ENCODE measurements around the gene OLFM2.
"Not testable (repeated sequence)": the region's sequence is repeated elsewhere in the genome, so short reads cannot be mapped to it uniquely, and the experiment has no call there.

Gene OLFM2

GRCh38 chr19:9827289-9828238 lies 108.8 kb downstream of the OLFM2 start, which contains the start of gene UBL5:
Gene UBL5, plus strand, starts transcription at chr19:9827918. Its CDS starts 420 bp downstream, at chr19:9828338.
- DNase-seq = peak; percentile 87

- DNase-seq = no peak
Observed at GRCh38 chr19:9823816-9824215, 112.5 kb downstream of the OLFM2 start.

GRCh38 chr19:9820034-9820433 lies 116.3 kb downstream of the OLFM2 start:
- not testable (repeated sequence) for DNase-seq

GRCh38 chr19:9819596-9819909 lies 116.8 kb downstream of the OLFM2 start:
- no peak for DNase-seq

- peak; percentile 98 for DNase-seq
Observed at GRCh38 chr19:9818734-9819595, 117.3 kb downstream of the OLFM2 start, which contains the start of gene FBXL12. Gene FBXL12, minus strand, starts transcription at chr19:9819079. Its CDS starts 266 bp downstream, at chr19:9818813.

GRCh38 chr19:9818175-9818733 lies 118.1 kb downstream of the OLFM2 start:
- no peak for DNase-seq

GRCh38 chr19:9811139-9811538 lies 125.2 kb downstream of the OLFM2 start:
- DNase-seq = no peak

GRCh38 chr19:9808855-9809824 lies 127.2 kb downstream of the OLFM2 start:
- no peak for DNase-seq

- no peak for DNase-seq
Observed at GRCh38 chr19:9806803-9807202, 129.5 kb downstream of the OLFM2 start.
